HPDE6-E6E7 (cell line): ENCODE data around the gene HTR1D.
"Not testable (repeated sequence)": the region's sequence is repeated elsewhere in the genome, so short reads cannot be mapped to it uniquely, and the experiment has no call there.

Experiments used
- DNase-seq: peaks from one replicate; pipeline ENCODE4 v3.0.0; 2011; ENCODE audit warnings: missing footprints; ENCODE audit errors: extremely low spot score

Gene HTR1D

DNA sequence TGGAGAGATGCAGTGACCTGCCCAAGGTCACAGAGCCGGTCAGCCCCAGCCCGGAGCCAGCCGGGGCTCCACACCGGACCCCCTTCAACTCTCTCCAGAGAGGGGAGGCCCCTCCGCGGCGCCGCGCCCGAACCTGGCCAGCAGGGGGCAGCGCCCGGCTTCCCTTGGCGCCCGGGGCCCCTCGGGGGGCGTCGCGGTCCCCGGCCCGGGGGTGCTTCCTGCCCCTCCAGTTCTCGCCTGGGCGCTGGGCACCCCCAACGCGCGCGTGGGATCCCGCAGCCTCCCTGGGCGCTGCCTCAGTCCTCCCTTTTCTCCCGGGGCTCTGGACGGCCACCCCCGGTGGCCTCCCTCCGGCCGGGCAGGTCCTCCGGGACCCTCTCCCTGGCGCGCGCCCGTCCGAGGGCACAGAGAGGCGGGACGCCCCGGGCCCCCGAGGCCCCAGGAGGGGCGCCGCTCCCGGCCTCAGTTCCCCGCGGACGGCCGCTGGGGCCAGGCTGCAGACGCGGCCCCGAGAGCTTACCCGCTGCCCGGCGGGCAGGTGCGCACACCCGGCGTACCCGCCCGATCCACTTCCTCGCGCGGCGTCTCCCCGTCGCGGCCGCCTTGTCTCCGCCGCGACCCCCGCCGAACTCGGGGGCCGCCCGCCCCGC, 406 bp downstream of the HTR1D start:
- DNase-seq = no peak

DNA sequence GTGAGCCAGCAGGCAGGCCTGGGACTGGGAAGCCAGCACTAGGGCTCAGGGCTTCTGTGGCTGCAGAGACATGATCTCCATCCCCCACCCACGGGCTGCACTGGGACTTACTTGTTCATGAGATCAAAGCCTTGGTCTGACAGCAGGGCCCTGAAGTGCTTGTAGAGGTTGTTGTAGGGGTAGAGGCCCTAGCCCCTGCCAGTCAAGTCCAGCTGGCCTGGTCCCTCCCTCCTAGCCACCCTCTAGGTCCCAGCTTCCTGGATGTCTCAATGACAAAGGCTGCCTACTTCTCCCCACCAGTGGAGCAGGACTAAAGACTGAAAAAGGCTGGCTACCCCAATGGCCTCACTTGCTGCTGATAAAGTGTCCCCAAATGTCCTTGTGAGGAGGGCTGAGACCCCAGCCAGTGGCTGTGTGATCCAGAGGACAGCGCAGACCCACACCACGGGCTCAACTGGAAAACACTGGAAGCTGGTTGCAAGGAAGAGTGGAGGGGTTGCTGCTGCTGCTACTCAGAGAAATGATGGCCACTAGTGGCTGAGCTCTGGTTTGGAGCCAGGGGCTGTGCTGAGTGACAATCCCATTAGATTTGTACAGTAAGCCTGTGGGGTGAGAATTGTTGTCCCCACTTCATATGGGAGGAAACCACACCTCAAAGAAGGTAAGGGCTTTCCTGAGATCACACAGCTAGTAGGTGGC, 1.4 kb downstream of the HTR1D start:
- no peak for DNase-seq

DNA sequence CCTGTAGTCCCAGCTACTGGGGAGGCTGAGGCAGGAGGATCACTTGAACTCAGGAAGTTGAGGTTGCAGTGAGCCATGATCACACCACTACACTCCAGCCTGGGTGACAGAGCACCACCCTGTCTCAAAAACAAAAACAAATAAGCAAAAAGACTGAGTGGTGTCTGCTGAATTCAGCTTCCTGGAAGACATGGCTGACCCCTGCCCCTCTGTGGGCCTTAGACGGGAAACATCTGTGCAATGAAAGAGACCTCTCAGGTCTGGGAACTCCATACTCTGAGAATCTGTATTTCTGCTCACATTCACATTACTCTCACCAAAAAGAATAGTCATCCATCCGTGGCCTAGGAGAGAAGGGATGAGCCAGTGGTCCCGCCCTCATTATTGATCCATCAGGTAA, 2.0 kb downstream of the HTR1D start:
- no peak for DNase-seq

DNA sequence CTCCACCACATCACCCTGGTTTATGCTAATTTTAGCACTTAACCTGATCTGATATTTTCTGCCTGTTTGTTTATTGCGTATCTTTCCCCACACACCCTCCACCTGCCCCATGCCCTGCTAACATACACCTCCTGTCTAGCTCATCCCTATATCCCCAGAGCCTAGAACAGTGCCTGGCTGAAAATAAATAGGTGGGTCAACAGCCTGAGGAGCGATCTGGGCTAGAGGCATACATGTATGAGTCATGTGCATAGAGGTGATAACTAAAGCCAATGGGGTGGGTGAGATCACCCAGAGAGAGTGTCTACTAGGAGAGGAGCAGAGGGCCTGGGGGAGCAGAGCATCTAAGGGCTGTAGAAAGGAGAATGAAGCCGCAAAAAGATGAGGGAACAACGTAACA, 2.7 kb downstream of the HTR1D start:
- no peak for DNase-seq

DNA sequence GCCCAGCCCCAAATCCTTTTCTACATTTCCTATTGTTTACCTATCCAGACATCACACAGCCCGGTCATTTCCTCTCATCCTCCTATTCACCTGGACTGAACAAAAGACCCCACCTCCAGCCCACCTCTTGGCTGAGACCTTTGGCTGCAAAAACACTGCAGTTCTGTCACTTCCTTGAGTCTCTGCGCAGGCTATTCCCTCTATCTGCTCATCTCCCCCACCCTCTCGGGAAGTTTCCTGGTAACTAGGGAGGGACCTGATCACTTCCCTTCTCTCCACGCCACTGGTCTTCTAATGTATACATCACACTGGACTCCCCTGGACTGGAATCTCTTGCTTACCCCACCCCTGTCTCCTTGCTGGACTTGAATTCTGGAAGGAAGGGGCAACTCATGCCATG, 5.3 kb downstream of the HTR1D start:
- no peak for DNase-seq

DNA sequence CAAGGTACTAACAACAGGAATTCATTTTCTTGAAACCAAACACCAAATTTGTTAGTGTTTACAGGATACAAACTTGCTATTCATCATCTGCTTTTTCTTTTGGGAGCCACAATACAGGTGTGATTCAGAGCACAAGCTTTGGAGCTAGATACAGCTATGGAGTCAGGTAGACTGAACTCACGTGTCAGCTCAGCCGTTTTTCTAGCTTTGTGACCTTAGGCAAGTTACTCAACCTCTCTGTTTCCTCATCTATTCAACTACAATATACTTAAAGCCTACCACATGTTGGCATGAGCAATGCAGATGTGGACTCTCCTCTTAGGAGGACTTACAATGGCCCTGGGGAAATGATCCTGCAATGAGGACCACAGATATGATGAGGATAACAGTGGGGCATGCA, 6.3 kb downstream of the HTR1D start:
- DNase-seq = no peak

GRCh38 chr1:23210351-23210785, 6.9 kb downstream of the HTR1D start:
- no peak for DNase-seq

DNA sequence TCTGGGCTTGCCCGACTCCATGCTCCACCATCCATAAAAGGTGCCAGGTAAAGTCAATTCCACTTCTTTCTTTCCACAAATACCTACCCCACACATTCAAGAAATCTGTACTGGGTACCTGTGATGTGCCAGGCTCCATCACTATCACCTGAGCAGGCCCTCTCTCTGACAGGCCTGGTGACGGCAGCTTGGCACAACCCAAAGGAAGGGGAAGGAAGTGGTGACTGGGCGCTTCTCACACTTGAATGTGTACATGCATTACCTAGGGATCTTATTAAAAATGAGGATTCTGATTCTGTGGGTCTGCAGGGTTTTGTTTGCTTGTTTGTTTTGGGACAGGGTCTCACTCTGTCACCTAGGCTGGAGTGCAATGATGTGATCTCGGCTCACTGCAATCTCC, 7.5 kb downstream of the HTR1D start:
- no peak for DNase-seq

DNA sequence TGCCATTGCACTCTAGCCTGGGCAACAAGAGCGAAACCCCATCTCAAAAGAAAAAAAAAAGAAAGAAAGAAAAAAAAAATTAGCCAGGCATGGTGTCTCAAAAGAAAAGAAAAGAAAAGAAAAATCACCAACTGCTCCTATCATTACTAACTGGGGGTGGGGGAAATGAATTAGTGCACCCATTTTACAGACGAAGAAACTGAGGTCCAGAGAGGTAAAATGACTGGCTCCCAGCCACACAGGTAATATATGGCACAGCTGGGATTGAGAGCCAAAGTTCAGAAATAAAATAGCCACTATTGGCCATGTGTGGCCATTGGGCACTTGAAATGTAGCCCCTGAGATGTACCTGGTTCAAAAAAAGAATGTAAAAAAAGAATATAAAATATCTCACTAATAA, 8.8 kb downstream of the HTR1D start:
- DNase-seq = no peak

DNA sequence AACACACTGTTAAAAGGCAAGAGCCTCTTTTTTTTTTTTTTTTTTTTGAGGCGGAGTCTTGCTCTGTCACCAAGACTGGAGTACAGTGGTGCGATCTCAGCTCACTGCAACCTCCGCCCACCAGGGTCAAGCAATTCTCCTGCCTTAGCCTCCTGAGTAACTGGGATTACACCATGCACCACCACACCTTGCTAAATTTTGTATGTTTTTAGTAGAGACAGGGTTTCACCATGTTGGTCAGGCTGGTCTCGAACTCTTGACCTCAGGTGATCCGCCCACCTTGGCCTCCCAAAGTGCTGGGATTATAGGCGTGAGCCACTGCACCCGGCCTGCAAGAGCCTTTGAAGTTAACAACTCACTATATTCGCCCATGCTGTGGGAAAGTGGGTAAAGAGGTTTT, 9.6 kb downstream of the HTR1D start:
- not testable (repeated sequence) for DNase-seq

- DNase-seq = no peak
These were observed 15.0 kb downstream of the HTR1D start for GRCh38 chr1:23202263-23202749.

GRCh38 chr1:23200883-23201282, 16.4 kb downstream of the HTR1D start:
- no peak for DNase-seq

DNA sequence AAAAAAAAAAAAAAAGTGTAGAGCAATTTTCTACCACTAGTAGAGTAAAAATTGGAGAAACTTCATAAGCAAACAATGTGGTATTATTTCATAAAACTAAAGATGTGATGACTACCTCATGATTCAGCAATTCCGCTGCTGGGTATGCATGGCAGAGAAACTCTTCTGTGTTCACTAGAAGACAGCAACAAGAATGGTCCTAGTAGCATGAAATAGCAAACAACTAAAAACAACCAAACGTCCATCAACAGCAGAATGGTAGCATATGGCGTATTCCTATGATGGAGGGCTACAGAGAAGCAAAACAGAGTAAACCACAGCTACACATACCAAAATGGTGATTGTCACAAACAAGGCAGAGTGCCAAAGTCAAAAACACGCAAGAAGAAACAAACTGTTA, 18.9 kb downstream of the HTR1D start:
- no peak for DNase-seq

GRCh38 chr1:23196627-23197328, 20.5 kb downstream of the HTR1D start:
- peak; percentile 83 for DNase-seq

GRCh38 chr1:23194119-23194984, 22.9 kb downstream of the HTR1D start:
- no peak for DNase-seq

GRCh38 chr1:23193391-23194118, 23.7 kb downstream of the HTR1D start:
- DNase-seq = no peak

DNA sequence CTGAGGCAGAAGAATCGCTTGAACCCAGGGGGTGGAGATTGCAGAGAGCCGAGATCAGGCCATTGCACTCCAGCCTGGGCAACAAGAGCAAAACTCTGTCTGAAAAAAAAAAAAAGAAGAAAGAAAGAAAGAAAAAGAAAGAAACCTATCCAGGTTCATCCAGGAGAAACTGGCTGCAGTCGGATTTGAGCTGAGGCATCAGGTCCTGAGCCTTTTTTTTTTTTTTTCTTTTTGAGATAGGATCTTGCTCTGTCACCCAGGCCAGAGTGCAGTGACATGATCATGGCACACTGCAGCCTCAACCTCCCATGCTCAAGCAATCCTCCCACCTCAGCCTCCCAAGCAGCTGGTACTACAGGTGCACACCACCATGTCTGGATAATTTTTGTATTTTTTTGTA, 26.1 kb downstream of the HTR1D start:
- no peak for DNase-seq

GRCh38 chr1:23188936-23189452, 28.3 kb downstream of the HTR1D start:
- peak; percentile 71 for DNase-seq

DNA sequence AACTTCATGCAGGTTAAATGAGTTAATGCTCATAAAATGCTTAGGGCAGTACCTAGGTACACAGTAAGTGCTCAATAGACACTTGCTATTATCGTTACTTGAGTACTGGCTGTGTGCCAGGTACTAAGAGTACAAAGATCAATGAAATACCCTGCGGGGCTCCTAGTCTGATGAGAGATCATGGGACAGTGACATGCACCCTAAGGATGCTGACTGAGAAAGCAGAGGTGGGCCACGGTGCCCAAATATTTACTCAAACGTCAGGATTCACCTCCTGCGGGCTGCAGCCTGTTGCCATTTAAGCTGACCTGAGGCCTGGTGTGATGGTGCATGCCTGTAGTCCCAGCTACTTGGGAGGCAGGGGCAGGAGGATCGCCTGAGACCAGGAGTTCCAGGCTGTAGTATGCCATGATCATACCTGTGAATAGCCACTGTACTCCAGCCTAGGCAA, 28.8 kb downstream of the HTR1D start:
- DNase-seq = no peak

GRCh38 chr1:23187637-23188036, 29.7 kb downstream of the HTR1D start:
- DNase-seq = no peak

DNA sequence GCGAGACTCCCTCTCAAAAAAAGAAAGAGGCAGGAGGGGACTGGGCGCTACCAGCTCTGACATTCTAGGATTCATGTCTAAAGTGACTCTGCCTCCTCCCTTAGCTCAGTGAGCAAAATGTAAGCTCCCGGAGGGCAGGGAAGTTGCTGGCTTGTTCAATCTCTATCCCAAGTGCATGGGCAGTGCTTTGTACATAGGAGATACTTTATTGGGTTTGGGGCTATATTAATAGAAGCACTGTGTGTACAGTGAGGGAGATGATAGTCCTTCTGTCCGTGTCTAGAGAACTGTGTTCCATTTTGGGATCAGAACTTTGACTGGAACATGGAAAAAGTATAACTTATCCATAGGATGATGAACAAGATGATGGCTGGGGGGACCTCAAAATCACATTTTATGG, 31.9 kb downstream of the HTR1D start:
- DNase-seq = no peak
